Activated T-helper 1 cell treated with Interleukin-2 at 50 U/mL for 16 hours (primary cell): ENCODE measurements around the gene ATP8A2.
"Not testable (repeated sequence)": the region's sequence is repeated elsewhere in the genome, so short reads cannot be mapped to it uniquely, and the experiment has no call there.

Source experiments
- DNase-seq: peaks from one replicate; pipeline ENCODE4 v3.0.0-alpha.2; 2020; ENCODE audit warnings: low read depth

The ATP8A2 gene

GRCh38 chr13:26041444-26041843 is 669.7 kb downstream of the ATP8A2 start:
- DNase-seq, result no peak

GRCh38 chr13:26042785-26043184 is 671.0 kb downstream of the ATP8A2 start:
- DNase-seq, result no peak

GRCh38 chr13:26045142-26045541 is 673.4 kb downstream of the ATP8A2 start:
- DNase-seq, result no peak

- DNase-seq, result no peak
Measured at GRCh38 chr13:26046639-26047038, 674.9 kb downstream of the ATP8A2 start.

GRCh38 chr13:26047040-26047439 is 675.3 kb downstream of the ATP8A2 start:
- DNase-seq, result no peak

- DNase-seq, result no peak
Measured at GRCh38 chr13:26048741-26049140, 677.0 kb downstream of the ATP8A2 start.

- DNase-seq, result no peak
Measured at GRCh38 chr13:26050568-26051230, 678.9 kb downstream of the ATP8A2 start.

GRCh38 chr13:26051231-26051656 is 679.5 kb downstream of the ATP8A2 start:
- no peak for DNase-seq

GRCh38 chr13:26051657-26052311 is 680.0 kb downstream of the ATP8A2 start, which contains the start of gene SHISA2:
Gene SHISA2 (minus strand): TSS chr13:26052016. CDS start chr13:26050975, 1,041 bp downstream.
- DNase-seq, result peak; percentile 33

GRCh38 chr13:26052337-26052736 is 680.6 kb downstream of the ATP8A2 start:
- DNase-seq, result no peak

- no peak for DNase-seq
Measured at GRCh38 chr13:26053418-26053980, 681.7 kb downstream of the ATP8A2 start.

- DNase-seq, result no peak
Measured at GRCh38 chr13:26054896-26055295, 683.1 kb downstream of the ATP8A2 start.

- no peak for DNase-seq
Measured at GRCh38 chr13:26058704-26059103, 686.9 kb downstream of the ATP8A2 start.

- DNase-seq, result no peak
Measured at GRCh38 chr13:26060357-26060756, 688.6 kb downstream of the ATP8A2 start.

- no peak for DNase-seq
Measured at GRCh38 chr13:26061256-26061655, 689.5 kb downstream of the ATP8A2 start.

- DNase-seq, result no peak
Measured at GRCh38 chr13:26061947-26062346, 690.2 kb downstream of the ATP8A2 start.

- no peak for DNase-seq
Measured at GRCh38 chr13:26062853-26063444, 691.2 kb downstream of the ATP8A2 start.

- not testable (repeated sequence) for DNase-seq
Measured at GRCh38 chr13:26066492-26066891, 694.7 kb downstream of the ATP8A2 start.

GRCh38 chr13:26067601-26068000 is 695.8 kb downstream of the ATP8A2 start:
- no peak for DNase-seq

- DNase-seq, result not testable (repeated sequence)
Measured at GRCh38 chr13:26068372-26068771, 696.6 kb downstream of the ATP8A2 start.

GRCh38 chr13:26069642-26070041 is 697.9 kb downstream of the ATP8A2 start:
- not testable (repeated sequence) for DNase-seq

GRCh38 chr13:26071691-26072090 is 699.9 kb downstream of the ATP8A2 start:
- no peak for DNase-seq

GRCh38 chr13:26072335-26072734 is 700.6 kb downstream of the ATP8A2 start:
- DNase-seq, result not testable (repeated sequence)
